ENCODE results near the gene EIF4G3.

Gene EIF4G3

GRCh38 chr1:21131200-21131599, 45.5 kb downstream of the EIF4G3 start:
- TF ChIP-seq TAF1 (IDR thresholded peaks at IDR 0.05; ENCODE audit: borderline replicate concordance, insufficient read depth, low read length) (no peak), SIN3A (IDR thresholded peaks at IDR 0.05; ENCODE audit: borderline replicate concordance, insufficient read depth, low read length) (no peak), POLR2AphosphoS5 (IDR thresholded peaks at IDR 0.05; ENCODE audit: low read depth, low read length) (no peak), FOXP2 (optimal IDR thresholded peaks at IDR 0.05; ENCODE audit: borderline replicate concordance, extremely low read depth, extremely low read length, insufficient read depth) (no peak)
- TF ChIP-seq, protein P1, sequence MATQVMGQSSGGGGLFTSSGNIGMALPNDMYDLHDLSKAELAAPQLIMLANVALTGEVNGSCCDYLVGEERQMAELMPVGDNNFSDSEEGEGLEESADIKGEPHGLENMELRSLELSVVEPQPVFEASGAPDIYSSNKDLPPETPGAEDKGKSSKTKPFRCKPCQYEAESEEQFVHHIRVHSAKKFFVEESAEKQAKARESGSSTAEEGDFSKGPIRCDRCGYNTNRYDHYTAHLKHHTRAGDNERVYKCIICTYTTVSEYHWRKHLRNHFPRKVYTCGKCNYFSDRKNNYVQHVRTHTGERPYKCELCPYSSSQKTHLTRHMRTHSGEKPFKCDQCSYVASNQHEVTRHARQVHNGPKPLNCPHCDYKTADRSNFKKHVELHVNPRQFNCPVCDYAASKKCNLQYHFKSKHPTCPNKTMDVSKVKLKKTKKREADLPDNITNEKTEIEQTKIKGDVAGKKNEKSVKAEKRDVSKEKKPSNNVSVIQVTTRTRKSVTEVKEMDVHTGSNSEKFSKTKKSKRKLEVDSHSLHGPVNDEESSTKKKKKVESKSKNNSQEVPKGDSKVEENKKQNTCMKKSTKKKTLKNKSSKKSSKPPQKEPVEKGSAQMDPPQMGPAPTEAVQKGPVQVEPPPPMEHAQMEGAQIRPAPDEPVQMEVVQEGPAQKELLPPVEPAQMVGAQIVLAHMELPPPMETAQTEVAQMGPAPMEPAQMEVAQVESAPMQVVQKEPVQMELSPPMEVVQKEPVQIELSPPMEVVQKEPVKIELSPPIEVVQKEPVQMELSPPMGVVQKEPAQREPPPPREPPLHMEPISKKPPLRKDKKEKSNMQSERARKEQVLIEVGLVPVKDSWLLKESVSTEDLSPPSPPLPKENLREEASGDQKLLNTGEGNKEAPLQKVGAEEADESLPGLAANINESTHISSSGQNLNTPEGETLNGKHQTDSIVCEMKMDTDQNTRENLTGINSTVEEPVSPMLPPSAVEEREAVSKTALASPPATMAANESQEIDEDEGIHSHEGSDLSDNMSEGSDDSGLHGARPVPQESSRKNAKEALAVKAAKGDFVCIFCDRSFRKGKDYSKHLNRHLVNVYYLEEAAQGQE (IDR thresholded peaks at IDR 0.05; ENCODE audit: insufficient read depth in 1 of 2, low read depth in 2 of 2, low read length in 2 of 2) = no peak

- no peak for TF ChIP-seq FOXP2 (optimal IDR thresholded peaks at IDR 0.05; ENCODE audit: borderline replicate concordance, extremely low read depth, extremely low read length, insufficient read depth)
- no peak for TF ChIP-seq SIN3A (IDR thresholded peaks at IDR 0.05; ENCODE audit: borderline replicate concordance, insufficient read depth, low read length)
- no peak for TF ChIP-seq POLR2AphosphoS5 (IDR thresholded peaks at IDR 0.05; ENCODE audit: low read depth, low read length)
- TF ChIP-seq, protein P1 (IDR thresholded peaks at IDR 0.05; ENCODE audit: insufficient read depth in 1 of 2, low read depth in 2 of 2, low read length in 2 of 2) = no peak
- TF ChIP-seq TAF1 (IDR thresholded peaks at IDR 0.05; ENCODE audit: borderline replicate concordance, insufficient read depth, low read length) = no peak
Measured at GRCh38 chr1:21129407-21129806, 47.3 kb downstream of the EIF4G3 start.

DNA sequence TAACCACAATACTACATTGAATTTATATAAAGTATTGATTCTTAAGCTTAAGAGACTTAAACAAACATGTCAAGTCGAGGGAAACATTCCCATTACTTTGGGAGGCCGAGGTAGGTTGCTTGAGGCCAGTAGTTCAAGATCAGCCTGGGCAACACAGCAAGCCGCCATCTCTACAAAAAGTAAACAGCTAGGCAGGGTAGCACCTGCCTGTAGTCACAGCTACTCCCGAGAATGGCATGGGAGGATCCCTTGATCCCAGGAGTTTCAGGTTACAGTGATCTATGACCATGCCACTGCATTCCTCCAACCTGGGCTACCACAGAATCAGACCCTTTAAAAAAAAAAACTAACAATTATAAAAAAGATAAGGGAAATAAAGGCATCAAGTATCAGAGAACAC, 50.4 kb downstream of the EIF4G3 start:
- TF ChIP-seq, protein P1 (IDR thresholded peaks at IDR 0.05; ENCODE audit: insufficient read depth in 1 of 2, low read depth in 2 of 2, low read length in 2 of 2) = no peak
- TF ChIP-seq TAF1 (IDR thresholded peaks at IDR 0.05; ENCODE audit: borderline replicate concordance, insufficient read depth, low read length) (no peak), FOXP2 (optimal IDR thresholded peaks at IDR 0.05; ENCODE audit: borderline replicate concordance, extremely low read depth, extremely low read length, insufficient read depth) (no peak), POLR2AphosphoS5 (IDR thresholded peaks at IDR 0.05; ENCODE audit: low read depth, low read length) (no peak), SIN3A (IDR thresholded peaks at IDR 0.05; ENCODE audit: borderline replicate concordance, insufficient read depth, low read length) (no peak)

DNA sequence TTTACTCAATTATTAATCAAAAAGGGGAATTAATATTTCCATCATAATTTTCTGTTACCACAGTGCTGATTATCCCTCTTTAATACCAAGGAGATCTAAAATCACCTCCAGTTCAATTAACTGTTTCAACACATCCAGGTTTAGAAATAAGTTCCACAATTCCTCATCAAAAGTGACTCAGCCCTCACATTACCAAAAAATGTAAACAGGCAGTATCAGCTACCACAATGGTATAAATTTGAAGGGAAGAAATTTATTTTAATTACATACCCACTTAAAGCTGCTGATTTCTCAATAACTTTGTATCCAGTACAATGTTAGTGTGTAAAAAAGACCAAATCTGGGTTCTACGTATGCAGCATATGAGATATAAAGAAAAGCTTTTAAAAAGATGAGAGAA, 51.9 kb downstream of the EIF4G3 start:
- TF ChIP-seq POLR2AphosphoS5 (IDR thresholded peaks at IDR 0.05; ENCODE audit: low read depth, low read length) (no peak), FOXP2 (optimal IDR thresholded peaks at IDR 0.05; ENCODE audit: borderline replicate concordance, extremely low read depth, extremely low read length, insufficient read depth) (no peak), TAF1 (IDR thresholded peaks at IDR 0.05; ENCODE audit: borderline replicate concordance, insufficient read depth, low read length) (no peak), SIN3A (IDR thresholded peaks at IDR 0.05; ENCODE audit: borderline replicate concordance, insufficient read depth, low read length) (no peak)
- TF ChIP-seq, protein P1 (IDR thresholded peaks at IDR 0.05; ENCODE audit: insufficient read depth in 1 of 2, low read depth in 2 of 2, low read length in 2 of 2) = no peak
